Neural cell (in vitro differentiated cells): ENCODE results near the gene TMEM94. TPM values are rescaled to one million over a fixed set of nuclear protein-coding genes. Genes with fewer than 3 reads are reported as not detected.

Experiments used
- H2AFZ ChIP-seq: fragments of 200-600, 300-800 bp; sonication (generic), shearing (Covaris generic); 2 replicates; pipeline ENCODE4 v1.6.0; 2014; ENCODE audit warnings: low read depth, mild to moderate bottlenecking, antibody characterized with exemption, low read length, moderate library complexity
- H3F3A ChIP-seq: fragments of 200-600 bp; shearing (Covaris generic); 2 replicates; pipeline ENCODE4 v1.6.1; 2016; ENCODE audit warnings: mild to moderate bottlenecking, moderate library complexity, mixed read lengths, antibody characterized with exemption, low read length; ENCODE audit not compliant: insufficient read depth, poor library complexity, severe bottlenecking
- H3K27ac ChIP-seq: fragments of 200-600, 300-800 bp; sonication (generic), shearing (Covaris generic); 2 replicates; pipeline ENCODE4 v1.5.1; 2014; ENCODE audit warnings: mild to moderate bottlenecking, low read length, moderate library complexity
- H3K27me3 ChIP-seq: fragments of 300-800, 200-600 bp; sonication (generic), shearing (Covaris generic); 2 replicates; pipeline ENCODE4 v1.6.0; 2014; ENCODE audit warnings: mild to moderate bottlenecking, low read depth, low read length, moderate library complexity; ENCODE audit not compliant: insufficient read depth
- H3K36me3 ChIP-seq: fragments of 300-800, 200-600 bp; sonication (generic), shearing (Covaris generic); 2 replicates; pipeline ENCODE4 v1.5.1; 2014; ENCODE audit warnings: mild to moderate bottlenecking, antibody characterized with exemption, low read length, moderate library complexity; ENCODE audit not compliant: insufficient read depth
- H3K4me2 ChIP-seq: fragments of 300-800, 200-600 bp; sonication (generic), shearing (Covaris generic); 2 replicates; pipeline ENCODE4 v1.6.0; 2014; ENCODE audit warnings: mild to moderate bottlenecking, low read length
- H3K4me3 ChIP-seq: fragments of 300-800, 200-600 bp; sonication (generic), shearing (Covaris generic); 2 replicates; pipeline ENCODE4 v1.5.1; 2014; ENCODE audit warnings: mild to moderate bottlenecking, low read length, moderate library complexity
- H3K79me2 ChIP-seq: fragments of 200-600 bp; shearing (Covaris generic); replicated peaks from 2 replicates; pipeline ENCODE4 v1.6.0; 2014; ENCODE audit warnings: mild to moderate bottlenecking, low read length, moderate library complexity; ENCODE audit not compliant: insufficient read depth
- H3K9ac ChIP-seq: fragments of 300-800, 200-600 bp; sonication (generic), shearing (Covaris generic); 2 replicates; pipeline ENCODE4 v1.6.1; 2016; ENCODE audit warnings: mild to moderate bottlenecking, low read length, mixed read lengths
- H3K9me2 ChIP-seq: fragments of 200-600 bp; shearing (Covaris generic); 2 replicates; pipeline ENCODE4 v1.6.1; 2016; ENCODE audit warnings: mild to moderate bottlenecking, low read length, mixed read lengths; ENCODE audit not compliant: insufficient read depth
- H3K9me3 ChIP-seq: fragments of 200-600, 300-800 bp; sonication (generic), shearing (Covaris generic); 2 replicates; pipeline ENCODE4 v1.6.1; 2016; ENCODE audit warnings: mild to moderate bottlenecking, mixed run types, low read length, moderate library complexity, mixed read lengths
- H4K20me1 ChIP-seq: fragments of 200-600 bp; shearing (Covaris generic); 2 replicates; pipeline ENCODE4 v1.6.1; 2016; ENCODE audit warnings: mild to moderate bottlenecking, mixed run types; ENCODE audit not compliant: insufficient read depth
- CTCF ChIP-seq: fragments of 450-650 bp; IDR thresholded peaks from 2 replicates; pipeline ENCODE4 v1.5.1; 2014; ENCODE audit warnings: antibody characterized with exemption, mild to moderate bottlenecking, moderate library complexity; ENCODE audit not compliant: poor library complexity, severe bottlenecking
- EZH2 ChIP-seq: fragments of 200-600, 300-800 bp; shearing (Covaris generic), sonication (generic); IDR thresholded peaks from 2 replicates; pipeline ENCODE4 v1.6.1; 2014; ENCODE audit warnings: antibody characterized with exemption, low read length, borderline replicate concordance, mild to moderate bottlenecking; ENCODE audit not compliant: insufficient read depth, poor library complexity, severe bottlenecking
- MXI1 ChIP-seq: fragments of 450-650 bp; conservative IDR thresholded peaks from 2 replicates; pipeline ENCODE4 v1.6.1; 2014; ENCODE audit warnings: antibody characterized with exemption, mild to moderate bottlenecking; ENCODE audit not compliant: poor library complexity, severe bottlenecking
- POLR2AphosphoS5 ChIP-seq: IDR thresholded peaks from 2 replicates; pipeline ENCODE4 v1.6.1; 2012
- RAD21 ChIP-seq: fragments of 450-650 bp; conservative IDR thresholded peaks from 2 replicates; pipeline ENCODE4 v1.6.1; 2014; ENCODE audit warnings: antibody characterized with exemption, mild to moderate bottlenecking, moderate library complexity
- REST ChIP-seq: IDR thresholded peaks from 2 replicates; pipeline ENCODE4 v1.6.1; 2012; ENCODE audit warnings: borderline replicate concordance
- SMC3 ChIP-seq: fragments of 450-650 bp; conservative IDR thresholded peaks from 2 replicates; pipeline ENCODE4 v1.6.1; 2014; ENCODE audit warnings: antibody characterized with exemption, mild to moderate bottlenecking, moderate library complexity; ENCODE audit not compliant: poor library complexity
- TAF1 ChIP-seq: IDR thresholded peaks from 2 replicates; pipeline ENCODE4 v1.6.1; 2012; ENCODE audit warnings: low read depth
- polyA minus RNA-seq: library from RNA; depleted of rRNA, polyadenylated mRNA; stranded (reverse); fragments of >200 nt; gene quantifications from 2 replicates; pipeline ENCODE4 v1.2.3, GENCODE V29; 2014
- polyA plus RNA-seq: library from polyadenylated mRNA; depleted of rRNA; stranded (reverse); fragments of >200 nt; gene quantifications from 2 replicates; pipeline ENCODE4 v1.2.3, GENCODE V29; 2014

TMEM94 gene
- 37.0 and 66.1 TPM in 2 replicates for polyA plus RNA-seq
- 85.1 and 91.5 TPM in 2 replicates for polyA minus RNA-seq

DNA sequence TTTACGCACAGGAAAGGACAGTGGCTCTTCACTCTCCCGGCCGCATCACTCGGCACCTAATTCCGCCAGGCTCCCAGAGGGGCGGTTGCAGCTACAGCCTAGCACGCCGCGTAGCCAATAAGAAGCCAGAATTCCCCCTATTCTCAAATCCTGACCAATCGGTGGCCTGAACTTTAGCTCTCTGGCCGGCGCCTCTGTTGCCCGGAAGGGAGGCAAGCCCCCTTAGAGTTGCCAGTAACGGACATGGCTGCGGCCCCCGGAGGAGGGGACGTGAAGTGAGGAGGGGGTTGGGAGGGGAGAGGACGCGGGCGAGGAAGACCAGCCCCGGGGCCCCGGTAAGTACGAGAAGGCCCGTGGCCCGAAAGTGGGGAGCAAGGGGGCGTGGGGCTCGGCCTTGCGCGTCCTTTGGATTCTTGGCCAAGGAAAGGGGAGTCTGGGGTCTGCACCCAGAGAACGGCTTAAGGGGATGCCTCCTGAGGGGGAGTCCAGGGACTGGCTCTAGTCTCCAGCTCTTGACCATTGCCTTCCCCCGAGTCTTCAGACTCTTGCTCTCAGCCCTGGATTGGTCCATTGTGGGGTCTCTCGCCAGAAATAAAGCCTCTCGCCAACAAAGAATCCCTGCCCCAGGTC lies at the start of gene TMEM94:
Gene TMEM94 (plus strand): TSS at position 219 of the 630 bp plus-strand sequence. CDS start 15,271 bp downstream, outside the sequence.
- Histone ChIP-seq H3K9ac (peak within 1 kb of the TSS; percentile 83), H2AFZ (peak within 1 kb of the TSS; percentile 88), H4K20me1 (no peaks in the 10 kb centered on the region), H3K9me3 (no peaks in the 10 kb centered on the region), H3K79me2 (peaks cover 22% of the 10 kb centered on the region), H3K9me2 (no peaks in the 10 kb centered on the region), H3K36me3 (no peaks in the 10 kb centered on the region), H3K4me3 (peak within 1 kb of the TSS; percentile 75), H3K27ac (peak within 1 kb of the TSS; percentile 86), H3F3A (peaks cover 3% of the 10 kb centered on the region), H3K4me2 (peak within 1 kb of the TSS; percentile 95), H3K27me3 (no peaks in the 10 kb centered on the region)
- TF ChIP-seq TAF1 (peak; percentile 90), CTCF (peak; percentile 48), MXI1 (peak; percentile 22), SMC3 (no peak), EZH2 (no peak), REST (peak; percentile 19), POLR2AphosphoS5 (peak; percentile 93)

GRCh38 chr17:75407655-75408352 lies 48.6 kb upstream of the TMEM94 start:
- Histone ChIP-seq H3K9ac (no peak overlapping the region), H3K4me2 (no peak overlapping the region), H3K36me3 (no peaks in the 10 kb centered on the region), H3K79me2 (peaks cover 3% of the 10 kb centered on the region), H3K4me3 (no peak overlapping the region), H2AFZ (no peak overlapping the region), H3K9me3 (no peaks in the 10 kb centered on the region), H3K9me2 (no peaks in the 10 kb centered on the region), H3K27me3 (no peaks in the 10 kb centered on the region), H3K27ac (no peak overlapping the region), H3F3A (no peaks in the 10 kb centered on the region), H4K20me1 (peaks cover 4% of the 10 kb centered on the region)
- no peak for TF ChIP-seq SMC3
- no peak for TF ChIP-seq MXI1
- no peak for TF ChIP-seq TAF1
- no peak for TF ChIP-seq CTCF
- no peak for TF ChIP-seq POLR2AphosphoS5
- TF ChIP-seq RAD21 = no peak
- TF ChIP-seq REST = no peak
- TF ChIP-seq EZH2 = no peak
